ENCODE results near the gene TTLL5.
A peak's percentile ranks its signal among the peaks of the same experiment; 100 is the strongest.

TTLL5 gene

GRCh38 chr14:75811136-75811829 is 150.2 kb downstream of the TTLL5 start:
- H3K36me3 Mint-ChIP-seq = peaks cover 6% of the 10 kb centered on the region
- H3K27ac Mint-ChIP-seq = no peak overlapping the region
- DNase-seq (ENCODE audit: low spot score in 2 of 2) = no peak
- no peaks in the 10 kb centered on the region for H3K9me3 Mint-ChIP-seq
- H3K4me1 Mint-ChIP-seq = no peaks in the 10 kb centered on the region
- no peak for ATAC-seq
- no peak overlapping the region for H3K4me3 Mint-ChIP-seq

GRCh38 chr14:75811872-75812499 is 150.9 kb downstream of the TTLL5 start:
- Mint-ChIP-seq H3K9me3 (no peaks in the 10 kb centered on the region), H3K36me3 (peaks cover 6% of the 10 kb centered on the region), H3K4me1 (no peaks in the 10 kb centered on the region), H3K27ac (no peak overlapping the region), H3K4me3 (no peak overlapping the region)
- ATAC-seq (no peak), DNase-seq (ENCODE audit: low spot score in 2 of 2) (no peak)

GRCh38 chr14:75812622-75813021 is 151.6 kb downstream of the TTLL5 start:
- Mint-ChIP-seq H3K27ac (no peak overlapping the region), H3K4me1 (no peaks in the 10 kb centered on the region), H3K9me3 (no peaks in the 10 kb centered on the region), H3K36me3 (peaks cover 6% of the 10 kb centered on the region), H3K4me3 (no peak overlapping the region)
- ATAC-seq (no peak), DNase-seq (ENCODE audit: low spot score in 2 of 2) (no peak)

- ATAC-seq = no peak
- Mint-ChIP-seq H3K36me3 (peaks cover 15% of the 10 kb centered on the region), H3K27ac (no peak overlapping the region)
These were observed 159.7 kb downstream of the TTLL5 start for GRCh38 chr14:75820761-75821160.

GRCh38 chr14:75821831-75822521 is 160.9 kb downstream of the TTLL5 start:
- Mint-ChIP-seq H3K27ac (no peak overlapping the region), H3K4me1 (no peaks in the 10 kb centered on the region), H3K36me3 (peaks cover 15% of the 10 kb centered on the region)

More at GRCh38 chr14:75820761-75821160, 159.7 kb downstream of the TTLL5 start:
- Mint-ChIP-seq H3K9me3 (no peaks in the 10 kb centered on the region), H3K4me1 (no peaks in the 10 kb centered on the region), H3K4me3 (no peak overlapping the region)
- DNase-seq (ENCODE audit: low spot score in 2 of 2) = no peak

GRCh38 chr14:75822522-75823141 is 161.6 kb downstream of the TTLL5 start:
- no peak for ATAC-seq
- DNase-seq (ENCODE audit: low spot score in 2 of 2) = no peak
- Mint-ChIP-seq H3K27ac (no peak overlapping the region), H3K4me1 (no peaks in the 10 kb centered on the region), H3K36me3 (peaks cover 15% of the 10 kb centered on the region), H3K4me3 (no peak overlapping the region), H3K9me3 (no peaks in the 10 kb centered on the region)

More at GRCh38 chr14:75821831-75822521, 160.9 kb downstream of the TTLL5 start:
- no peak for DNase-seq (ENCODE audit: low spot score in 2 of 2)
- no peaks in the 10 kb centered on the region for H3K9me3 Mint-ChIP-seq
- no peak overlapping the region for H3K4me3 Mint-ChIP-seq
- ATAC-seq = no peak

- Mint-ChIP-seq H3K4me3 (no peak overlapping the region), H3K27ac (no peak overlapping the region), H3K9me3 (no peaks in the 10 kb centered on the region), H3K4me1 (no peaks in the 10 kb centered on the region), H3K36me3 (peaks cover 15% of the 10 kb centered on the region)
- no peak for ATAC-seq
- no peak for DNase-seq (ENCODE audit: low spot score in 2 of 2)
These were observed 162.3 kb downstream of the TTLL5 start for GRCh38 chr14:75823334-75823733.

- H3K4me1 Mint-ChIP-seq = no peaks in the 10 kb centered on the region
- H3K9me3 Mint-ChIP-seq = no peaks in the 10 kb centered on the region
- DNase-seq (ENCODE audit: low spot score in 2 of 2) = no peak
- H3K36me3 Mint-ChIP-seq = peaks cover 15% of the 10 kb centered on the region
- no peak overlapping the region for H3K27ac Mint-ChIP-seq
- no peak for ATAC-seq
- H3K4me3 Mint-ChIP-seq = no peak overlapping the region
These were observed 163.3 kb downstream of the TTLL5 start for GRCh38 chr14:75824318-75824717.

- Mint-ChIP-seq H3K4me3 (no peak overlapping the region), H3K27ac (peak overlapping the region; percentile 55), H3K36me3 (peaks cover 15% of the 10 kb centered on the region), H3K9me3 (no peaks in the 10 kb centered on the region), H3K4me1 (no peaks in the 10 kb centered on the region)
- no peak for DNase-seq (ENCODE audit: low spot score in 2 of 2)
- no peak for ATAC-seq
These were observed 164.1 kb downstream of the TTLL5 start for GRCh38 chr14:75825147-75825592.

GRCh38 chr14:75826599-75826998 is 165.6 kb downstream of the TTLL5 start:
- Mint-ChIP-seq H3K27ac (no peak overlapping the region), H3K4me3 (no peak overlapping the region), H3K36me3 (peaks cover 4% of the 10 kb centered on the region), H3K9me3 (no peaks in the 10 kb centered on the region), H3K4me1 (no peaks in the 10 kb centered on the region)
- DNase-seq (ENCODE audit: low spot score in 2 of 2) (no peak), ATAC-seq (no peak)

- no peak overlapping the region for H3K27ac Mint-ChIP-seq
- DNase-seq (ENCODE audit: low spot score in 2 of 2) (no peak), ATAC-seq (no peak)
- no peaks in the 10 kb centered on the region for H3K9me3 Mint-ChIP-seq
- no peaks in the 10 kb centered on the region for H3K36me3 Mint-ChIP-seq
- no peak overlapping the region for H3K4me3 Mint-ChIP-seq
- no peaks in the 10 kb centered on the region for H3K4me1 Mint-ChIP-seq
These were observed 166.3 kb downstream of the TTLL5 start for GRCh38 chr14:75827331-75827730.

- Mint-ChIP-seq H3K36me3 (no peaks in the 10 kb centered on the region), H3K27ac (no peak overlapping the region), H3K4me1 (no peaks in the 10 kb centered on the region), H3K4me3 (no peak overlapping the region), H3K9me3 (no peaks in the 10 kb centered on the region)
- DNase-seq (ENCODE audit: low spot score in 2 of 2) = no peak
- no peak for ATAC-seq
These were observed 168.3 kb downstream of the TTLL5 start for GRCh38 chr14:75829316-75829715.

GRCh38 chr14:75831455-75831854 is 170.4 kb downstream of the TTLL5 start:
- Mint-ChIP-seq H3K27ac (peak overlapping the region; percentile 61), H3K4me1 (no peaks in the 10 kb centered on the region), H3K9me3 (no peaks in the 10 kb centered on the region), H3K36me3 (no peaks in the 10 kb centered on the region), H3K4me3 (no peak overlapping the region)
- DNase-seq (ENCODE audit: low spot score in 2 of 2) (no peak), ATAC-seq (peak; percentile 60)

GRCh38 chr14:75831952-75832351 is 170.9 kb downstream of the TTLL5 start:
- no peaks in the 10 kb centered on the region for H3K9me3 Mint-ChIP-seq
- ATAC-seq (no peak), DNase-seq (ENCODE audit: low spot score in 2 of 2) (no peak)
- no peaks in the 10 kb centered on the region for H3K4me1 Mint-ChIP-seq
- no peaks in the 10 kb centered on the region for H3K36me3 Mint-ChIP-seq
- no peak overlapping the region for H3K27ac Mint-ChIP-seq
- no peak overlapping the region for H3K4me3 Mint-ChIP-seq

- H3K9me3 Mint-ChIP-seq = no peaks in the 10 kb centered on the region
- DNase-seq (ENCODE audit: low spot score in 2 of 2) (no peak), ATAC-seq (no peak)
- no peaks in the 10 kb centered on the region for H3K4me1 Mint-ChIP-seq
- H3K4me3 Mint-ChIP-seq = no peak overlapping the region
- H3K27ac Mint-ChIP-seq = no peak overlapping the region
- H3K36me3 Mint-ChIP-seq = no peaks in the 10 kb centered on the region
These were observed 171.7 kb downstream of the TTLL5 start for GRCh38 chr14:75832621-75833297.

All from stimulated activated effector memory CD8-positive, alpha-beta T cell treated with anti-CD3 and anti-CD28 coated beads, Interleukin-12 subunit alpha, Interleukin-12 subunit beta, amount 100 ng/mL, for 72 hours (primary cell).